HCT116 (cell line): ENCODE results near the gene ARHGAP18. TPM values are rescaled to one million over a fixed set of nuclear protein-coding genes. Genes with fewer than 3 reads are reported as not detected.

Experiments used
- ATAC-seq: fragments of 200-7000 bp; cut with Tn5 transposase; 2 replicates; pipeline ENCODE4 v1.9.1; 2020; ENCODE audit warnings: mild to moderate bottlenecking, moderate library complexity
- BruUV-seq: library from RNA; stranded (reverse); fragments of 400-500 nt; replicated peaks from 2 replicates; lab custom pipeline; 2021; lab: Mats Ljungman, UMichigan
- CTCF ChIA-PET: fragments of 300-600 bp; sonication (Branson Sonifier 250); formaldehyde crosslinking; loops from one replicate; lab custom pipeline; 2021; ENCODE audit warnings: antibody characterized with exemption; lab: Charles Lee
- POLR2A ChIA-PET: fragments of 300-600, 350-600 bp; sonication (Branson Sonifier 250); formaldehyde crosslinking; loops from one replicate; lab custom pipeline; 2021; ENCODE audit warnings: antibody characterized with exemption; lab: Charles Lee
- RAD21 ChIA-PET, 2 experiments: fragments of 300-600 bp; sonication (Branson Sonifier 250); formaldehyde crosslinking; loops; one replicate each; lab custom pipeline; 2023; ENCODE audit warnings: low total read pairs in 2 of 2; ENCODE audit not compliant: uncharacterized antibody in 2 of 2, unreplicated experiment in 2 of 2, low non-redundant PET in 1 of 2; lab: Charles Lee
- DNase-seq: peaks from one replicate; pipeline ENCODE4 v3.0.0-alpha.2; 2010; ENCODE audit warnings: low read depth, low spot score
- H2AFZ ChIP-seq: fragments of 200-600 bp; shearing (Covaris generic), sonication (generic); 2 replicates; pipeline ENCODE4 v1.6.1; 2017; ENCODE audit warnings: low read depth, mixed run types, mixed read lengths, antibody characterized with exemption, low read length; ENCODE audit not compliant: poor library complexity, severe bottlenecking
- H3K27ac ChIP-seq: 2 replicates; pipeline ENCODE4 v1.5.1; 2012; ENCODE audit warnings: low read depth, low read length
- H3K27me3 ChIP-seq: fragments of 200-600 bp; sonication (generic); 2 replicates; pipeline ENCODE4 v1.6.1; 2016; ENCODE audit warnings: mixed run types, low read length, mixed read lengths; ENCODE audit not compliant: insufficient read depth
- H3K36me3 ChIP-seq, 2 experiments: fragments of 200-500 bp in 1 of 2; fragments of 200-600 bp in 1 of 2; sonication (Bioruptor generic) in 1 of 2; sonication (generic) in 1 of 2; 2 replicates each; pipeline versions ENCODE4 v1.5.1 to v1.6.1; 2014 to 2016; ENCODE audit warnings: low read length in 2 of 2, inconsistent platforms in 1 of 2, mixed read lengths in 1 of 2, mixed run types in 1 of 2; ENCODE audit not compliant: insufficient read depth in 2 of 2, control insufficient read depth in 1 of 2
- H3K4me1 ChIP-seq, 2 experiments: fragments of 200-600 bp in 1 of 2; sonication (generic) in 1 of 2; 2 replicates each; pipeline versions ENCODE4 v1.5.1 to v1.6.1; 2012 to 2017; ENCODE audit warnings: low read length in 2 of 2, inconsistent platforms in 1 of 2, mild to moderate bottlenecking in 1 of 2, mixed read lengths in 1 of 2, mixed run types in 1 of 2, moderate library complexity in 1 of 2; ENCODE audit not compliant: insufficient read depth in 2 of 2, control insufficient read depth in 1 of 2
- H3K4me2 ChIP-seq: fragments of 200-600 bp; sonication (generic); 2 replicates; pipeline ENCODE4 v1.6.1; 2017; ENCODE audit warnings: mixed run types, low read length, mixed read lengths
- H3K4me3 ChIP-seq, 2 experiments: fragments of 200-600 bp in 1 of 2; sonication (generic) in 1 of 2; replicated peaks in 1 of 2; 2 replicates each; pipeline ENCODE4 v1.5.1; 2011 to 2016; ENCODE audit warnings: low read length in 2 of 2, control low read depth in 1 of 2, low read depth in 1 of 2, mild to moderate bottlenecking in 1 of 2, mixed read lengths in 1 of 2, mixed run types in 1 of 2
- H3K79me2 ChIP-seq: fragments of 200-600 bp; sonication (generic); 2 replicates; pipeline ENCODE4 v1.6.1; 2017; ENCODE audit warnings: mild to moderate bottlenecking, mixed run types, low read length, moderate library complexity, mixed read lengths; ENCODE audit not compliant: insufficient read depth
- H3K9ac ChIP-seq: fragments of 200-600 bp; sonication (generic); 2 replicates; pipeline ENCODE4 v1.6.1; 2016; ENCODE audit warnings: low read length, mixed read lengths
- H3K9me2 ChIP-seq: fragments of 200-600 bp; sonication (generic), shearing (Covaris generic); 2 replicates; pipeline ENCODE4 v1.6.1; 2017; ENCODE audit warnings: mixed run types, mild to moderate bottlenecking, moderate library complexity; ENCODE audit not compliant: insufficient read depth
- H3K9me3 ChIP-seq, 2 experiments: fragments of 200-500 bp in 1 of 2; fragments of 200-600 bp in 1 of 2; sonication (Bioruptor generic) in 1 of 2; sonication (generic) in 1 of 2; 2 replicates each; pipeline ENCODE4 v1.6.1; 2014 to 2017; ENCODE audit warnings: low read length in 2 of 2, mixed read lengths in 2 of 2, inconsistent platforms in 1 of 2, low read depth in 1 of 2, mild to moderate bottlenecking in 1 of 2, mixed run types in 1 of 2, moderate library complexity in 1 of 2; ENCODE audit not compliant: control insufficient read depth in 1 of 2, insufficient read depth in 1 of 2
- H4K20me1 ChIP-seq: fragments of 200-600 bp; sonication (generic), shearing (Covaris generic); 2 replicates; pipeline ENCODE4 v1.6.1; 2017; ENCODE audit warnings: mixed run types, mild to moderate bottlenecking, moderate library complexity; ENCODE audit not compliant: insufficient read depth
- CBX3 ChIP-seq: IDR thresholded peaks from 2 replicates; pipeline ENCODE4 v1.6.1; 2012; ENCODE audit warnings: low read depth
- CTCF ChIP-seq, 3 experiments: fragments of 200-600 bp in 1 of 3; sonication (generic) in 1 of 3; IDR thresholded peaks in 2 of 3; conservative IDR thresholded peaks in 1 of 3; 2 replicates each; pipeline ENCODE4 v1.5.1; 2012 to 2017; ENCODE audit warnings: low read depth in 2 of 3, low read length in 2 of 3, antibody characterized with exemption in 1 of 3, borderline replicate concordance in 1 of 3, control low read depth in 1 of 3, mild to moderate bottlenecking in 1 of 3, mixed read lengths in 1 of 3, mixed run types in 1 of 3, moderate library complexity in 1 of 3; ENCODE audit not compliant: insufficient read depth in 1 of 3
- EGR1 ChIP-seq: IDR thresholded peaks from 2 replicates; pipeline ENCODE4 v1.6.1; 2012; ENCODE audit warnings: low read depth
- EZH2 ChIP-seq: fragments of 200-600 bp; sonication (generic); IDR thresholded peaks from 2 replicates; pipeline ENCODE4 v1.6.1; 2017; ENCODE audit warnings: antibody characterized with exemption, mixed run types
- EZH2phosphoT487 ChIP-seq: fragments of 200-600 bp; IDR thresholded peaks from 2 replicates; pipeline ENCODE4 v1.6.1; 2018; ENCODE audit warnings: antibody characterized with exemption, borderline replicate concordance
- FOSL1 ChIP-seq: IDR thresholded peaks from 2 replicates; pipeline ENCODE4 v1.6.1; 2012; ENCODE audit warnings: low read depth
- REST ChIP-seq: IDR thresholded peaks from 2 replicates; pipeline ENCODE4 v1.6.1; 2012; ENCODE audit warnings: low read depth
- SIN3A ChIP-seq: IDR thresholded peaks from 2 replicates; pipeline ENCODE4 v1.6.1; 2012; ENCODE audit warnings: low read depth
- SRF ChIP-seq: IDR thresholded peaks from 2 replicates; pipeline ENCODE4 v1.6.1; 2012; ENCODE audit warnings: low read depth
- TCF7L2 ChIP-seq: IDR thresholded peaks from 2 replicates; pipeline ENCODE4 v1.7.0; 2011; ENCODE audit warnings: borderline replicate concordance, inconsistent platforms; ENCODE audit not compliant: insufficient read depth, insufficient read length; ENCODE audit errors: extremely low read depth
- ZFX ChIP-seq: fragments of 450-650 bp; IDR thresholded peaks from 2 replicates; pipeline ENCODE4 v1.6.1; 2017
- intact Hi-C: fragments of 100-400 bp; cut with micrococcal nuclease; formaldehyde crosslinking; loops from 2 replicates; pipeline ENCODE4 v1.10.0; 2022
- total RNA-seq: library from RNA; stranded (reverse); gene quantifications from one replicate; pipeline ENCODE4 v1.2.1, GENCODE V29; 2021; ENCODE audit not compliant: unreplicated experiment

ARHGAP18 gene
- total RNA-seq, 1 experiment from 2014 or later = 70.3 TPM

DNA sequence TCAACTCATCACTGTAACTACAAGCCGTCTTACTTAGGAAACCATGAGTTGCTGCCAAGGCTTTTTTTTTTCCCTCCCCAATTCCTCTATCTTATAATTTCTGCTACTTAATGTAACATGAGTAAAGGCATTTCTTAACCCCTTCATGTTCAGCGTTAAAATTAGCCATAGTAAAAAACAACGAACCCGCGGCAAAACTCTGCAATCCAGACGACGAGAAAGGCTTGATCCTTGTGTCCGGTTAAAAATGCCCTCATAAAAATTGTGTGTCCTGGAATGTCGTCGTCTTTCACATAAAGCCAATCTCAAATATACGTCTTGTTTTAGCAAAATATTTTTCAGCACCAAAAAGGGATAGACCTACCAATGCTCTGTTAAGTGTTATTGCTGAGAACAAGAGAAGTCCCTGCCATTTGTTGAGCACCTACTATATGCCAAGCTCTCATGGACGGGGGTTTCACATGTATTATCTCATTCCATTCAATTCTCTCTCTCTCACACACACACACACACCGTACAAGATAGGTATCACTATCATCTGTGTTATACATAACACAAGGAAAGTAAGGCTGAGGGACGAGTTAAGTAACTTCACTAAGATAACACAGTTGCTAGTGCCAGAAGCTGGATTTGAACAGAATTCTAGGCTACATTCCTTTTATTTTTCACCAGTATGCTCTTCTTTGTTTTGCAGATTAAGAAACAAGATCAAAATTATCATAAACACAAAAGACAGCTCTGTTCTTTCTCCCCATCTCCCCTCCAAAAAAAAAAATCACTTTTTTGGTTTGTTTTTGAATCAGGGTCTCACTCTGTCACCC is 683 bp upstream of the ARHGAP18 start:
- Histone ChIP-seq H3K4me1 (peaks cover 34 to 39% of the 10 kb centered on the region in 2 experiments), H3K27me3 (no peaks in the 10 kb centered on the region), H4K20me1 (no peaks in the 10 kb centered on the region), H3K27ac (peak overlapping the region; percentile 62), H2AFZ (peak overlapping the region; percentile 24), H3K9me2 (no peaks in the 10 kb centered on the region), H3K79me2 (peaks cover 42% of the 10 kb centered on the region)
- RAD21 ChIA-PET = interaction anchor here in 1 of 2 experiments (0.5 kb wide), 1 partner anchor 43 kb away, joined by 5 read pairs; no protein-coding TSS in a partner anchor
- intact Hi-C loops = no loop called here
- BruUV-seq = TSS peak; percentile 99
- ATAC-seq = peak; percentile 20; the same call in 1 of the 2 replicates
- TF ChIP-seq CBX3 (no peak), SRF (0 out of 2 replicates have a peak, but pooled peaks have one; percentile 6)
- TF ChIP-seq, all 23 proteins: peak for 1
- Histone ChIP-seq H3K9ac (peak overlapping the region; percentile 76), H3K4me2 (peak overlapping the region; percentile 92), H3K36me3 (peaks cover 0 to 6% of the 10 kb centered on the region in 2 experiments; a peak in 1 of 4 replicates), H3K4me3 (peak overlapping the region; percentile 88 to 89), H3K9me3 (no peaks in the 10 kb centered on the region)
- DNase-seq = no peak
- CTCF ChIA-PET = interaction anchor here (1.0 to 2.1 kb wide), 3 partner anchors 20 to 210 kb away, joined by 3 to 9 read pairs (median 6); no protein-coding TSS in a partner anchor
- POLR2A ChIA-PET = interaction anchor here (0.7 to 2.8 kb wide), 13 partner anchors 9 to 65 kb away, joined by 3 to 12 read pairs (median 5); no protein-coding TSS in a partner anchor

GRCh38 chr6:129709196-129709768 is 695 bp downstream of the ARHGAP18 start:
- H3K79me2 ChIP-seq = peaks cover 56% of the 10 kb centered on the region
- no peak for TF ChIP-seq SIN3A
- no peak for TF ChIP-seq FOSL1
- TF ChIP-seq EZH2 = no peak
- no peak for TF ChIP-seq CTCF (IDR thresholded peaks at IDR 0.05 in 2 of 3, conservative IDR thresholded peaks at IDR 0.05 in 1 of 3; ENCODE audit: borderline replicate concordance in 1 of 3, insufficient read depth in 1 of 3, low read depth in 2 of 3, low read length in 2 of 3)
- no peak for TF ChIP-seq EGR1
- no peak for TF ChIP-seq REST
- TF ChIP-seq TCF7L2 = no peak
- no peak for TF ChIP-seq EZH2phosphoT487
- TF ChIP-seq ZFX = no peak

More at GRCh38 chr6:129709196-129709768, 695 bp downstream of the ARHGAP18 start:
- peaks cover 0 to 7% of the 10 kb centered on the region in 2 experiments; a peak in 1 of 4 replicates for H3K36me3 ChIP-seq
- ChIA-PET POLR2A (interaction anchor here (0.7 to 2.8 kb wide), 14 partner anchors 10 to 220 kb away, joined by 3 to 12 read pairs (median 4); no protein-coding TSS in a partner anchor), CTCF (interaction anchor here (0.9 to 2.1 kb wide), 3 partner anchors 14 to 111 kb away, joined by 3 to 9 read pairs (median 6); no protein-coding TSS in a partner anchor), RAD21 (no interaction called here)
- peak overlapping the region; percentile 76 for H3K9ac ChIP-seq
- H3K4me1 ChIP-seq = peaks cover 46% of the 10 kb centered on the region in 2 experiments
- peak overlapping the region; percentile 62 for H3K27ac ChIP-seq
- H3K27me3 ChIP-seq = no peaks in the 10 kb centered on the region
- no TSS peak for BruUV-seq
- H4K20me1 ChIP-seq = no peaks in the 10 kb centered on the region
- no peaks in the 10 kb centered on the region for H3K9me3 ChIP-seq
- no peaks in the 10 kb centered on the region for H3K9me2 ChIP-seq
- DNase-seq = no peak
- intact Hi-C loops = no loop called here
- peak; percentile 10 for ATAC-seq
- H3K4me3 ChIP-seq = peak overlapping the region; percentile 88 to 89
- peak overlapping the region; percentile 92 for H3K4me2 ChIP-seq
- H2AFZ ChIP-seq = no peak overlapping the region
